Loucy (cell line): ENCODE results near the gene FREM1.

Experiments
- CTCF ChIP-seq: fragments of 200-600 bp; sonication (generic); conservative IDR thresholded peaks from 2 replicates; pipeline ENCODE4 v1.5.1; 2014; ENCODE audit warnings: mild to moderate bottlenecking, antibody characterized with exemption, low read length
- EZH2phosphoT487 ChIP-seq: fragments of 200-600 bp; IDR thresholded peaks from 2 replicates; pipeline ENCODE4 v1.6.1; 2018; ENCODE audit warnings: antibody characterized with exemption, mild to moderate bottlenecking, moderate library complexity, borderline replicate concordance

DNA sequence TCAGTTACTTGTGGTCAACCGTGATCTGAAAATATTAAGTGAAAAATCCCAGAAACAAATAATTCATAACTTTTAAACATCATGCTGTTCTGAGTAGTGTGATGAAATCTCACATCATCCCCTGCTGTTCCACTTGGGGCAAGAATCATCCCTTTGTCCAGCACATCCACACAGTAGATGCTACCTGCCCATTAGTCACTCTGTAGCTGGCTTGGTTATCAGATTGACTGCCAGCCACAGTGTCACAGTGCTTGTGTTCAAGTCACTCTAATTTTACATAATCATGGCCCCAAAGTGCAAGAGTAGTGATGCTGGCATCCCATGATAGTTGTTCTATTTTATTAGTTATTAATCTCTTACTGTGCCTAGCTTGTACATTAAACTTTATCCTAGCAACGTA, 148.6 kb downstream of the FREM1 start:
- no peak for TF ChIP-seq CTCF
- TF ChIP-seq EZH2phosphoT487, result no peak
